ENCODE results near the gene F2RL2. TPM values are rescaled to one million over a fixed set of nuclear protein-coding genes. Genes with fewer than 3 reads are reported as not detected.

F2RL2 gene
- total and polyA plus RNA-seq, 2 of the 4 experiments (the other 2 are of a cell fraction), result 21.7 to 32.8 TPM

GRCh38 chr5:76601470-76601869 lies 21.7 kb downstream of the F2RL2 start:
- intact Hi-C loops (cut with micrococcal nuclease), result loop anchor here (1.0 to 5.0 kb wide), 4 partner anchors 40 to 261 kb away; partner anchors contain the start of gene F2R
- Histone ChIP-seq H4K5ac (ENCODE audit: low read depth, low read length) (no peak overlapping the region), H2BK5ac (ENCODE audit: low read depth, low read length, poor library complexity, severe bottlenecking) (no peak overlapping the region), H3K56ac (ENCODE audit: extremely low read depth, insufficient read depth, low read length) (no peak overlapping the region), H4K91ac (ENCODE audit: insufficient read depth, low read depth, low read length) (no peak overlapping the region), H3K18ac (ENCODE audit: low read depth, low read length) (no peak overlapping the region), H2BK15ac (ENCODE audit: low read depth, low read length) (no peak overlapping the region), H3K4me1 (ENCODE audit: control insufficient read depth, insufficient read depth, low read length) (peaks cover 2% of the 10 kb centered on the region; the same call in 1 of the 2 replicates), H2BK120ac (ENCODE audit: low read depth, low read length) (0 out of 2 replicates have a peak overlapping the region, but pooled peaks have one; percentile 44), H3K4me3 (ENCODE audit: insufficient read depth, low read depth, low read length) (no peak overlapping the region), H2BK20ac (ENCODE audit: low read depth, low read length) (peak overlapping the region; percentile 60; the same call in 1 of the 2 replicates), H3K23ac (ENCODE audit: low read depth, low read length) (no peak overlapping the region), H3K27ac (ENCODE audit: insufficient read depth, low read length) (no peak overlapping the region), H3K27me3 (ENCODE audit: control insufficient read depth, insufficient read depth, low read length) (no peaks in the 10 kb centered on the region), H3K9me1 (ENCODE audit: insufficient read depth, low read length) (no peaks in the 10 kb centered on the region), H3K9ac (ENCODE audit: low read depth, low read length) (no peak overlapping the region), H3K4me2 (ENCODE audit: low read depth, low read length) (no peak overlapping the region), H3K79me1 (ENCODE audit: low read depth in 1 of 2, low read length in 2 of 2) (no peaks in the 10 kb centered on the region), H3K4ac (ENCODE audit: low read depth, low read length) (no peak overlapping the region), H2AK5ac (ENCODE audit: low read depth, low read length) (no peak overlapping the region), H3K14ac (replicated peaks; ENCODE audit: low read depth, low read length) (no peak overlapping the region), H3K9me3 (ENCODE audit: control insufficient read depth, insufficient read depth, low read length) (no peaks in the 10 kb centered on the region), H4K20me1 (ENCODE audit: insufficient read depth, low read length) (no peaks in the 10 kb centered on the region), H3K36me3 (ENCODE audit: control insufficient read depth, insufficient read depth, low read length) (no peaks in the 10 kb centered on the region), H4K8ac (ENCODE audit: low read depth in 2 of 2, low read length in 2 of 2) (no peak overlapping the region), H2AK9ac (replicated peaks; ENCODE audit: low read depth, low read length, poor library complexity) (no peak overlapping the region), H2AFZ (replicated peaks; ENCODE audit: low read length, poor library complexity) (no peak overlapping the region)
- 0% methylated on average over 1 of the region's 3 CpGs; no CpG with 5 or more reads in 1 of the 2 experiments for WGBS, 2 experiments (ENCODE audit: extremely low coverage in 2 of 2, insufficient read length in 1 of 2)
- POLR2A ChIA-PET (ENCODE audit: unreplicated experiment), result interaction anchor here (0.5 to 0.6 kb wide), 2 partner anchors 18 to 1072 kb away, joined by 3 to 7 read pairs; no protein-coding TSS in a partner anchor
- CTCF ChIA-PET, result interaction anchor here (0.6 to 1.8 kb wide), 9 partner anchors 10 to 429 kb away, joined by 3 to 13 read pairs (median 4); partner anchors contain the start of gene AGGF1
- no TSS peak for BruUV-seq (replicated peaks)
- peak; percentile 75 for ATAC-seq (ENCODE audit: low read depth)
- peak; percentile 80 for DNase-seq
- dilution Hi-C loops (cut with HindIII; ENCODE audit: low sequenced_read_pairs, unreplicated experiment), result no loop called here
- peak; percentile 85 for TF ChIP-seq CTCF (conservative IDR thresholded peaks at IDR 0.05; ENCODE audit: low read depth, low read length)
- TF ChIP-seq MXI1 (IDR thresholded peaks at IDR 0.05; ENCODE audit: borderline replicate concordance, low read depth, low read length), result no peak
- TF ChIP-seq ELK1 (IDR thresholded peaks at IDR 0.05; ENCODE audit: borderline replicate concordance, low read depth, low read length), result no peak
- peak; percentile 99 for TF ChIP-seq SMC3 (IDR thresholded peaks at IDR 0.05; ENCODE audit: low read depth, low read length)
- no peak for TF ChIP-seq MAFK (IDR thresholded peaks at IDR 0.05; ENCODE audit: low read depth, low read length)
- no peak for TF ChIP-seq RFX5 (IDR thresholded peaks at IDR 0.05; ENCODE audit: low read depth, low read length)
- no peak for TF ChIP-seq NFE2L2 (IDR thresholded peaks at IDR 0.05; ENCODE audit: low read depth, low read length)
- peak; percentile 90 for TF ChIP-seq RAD21 (IDR thresholded peaks at IDR 0.05; ENCODE audit: low read length)
- TF ChIP-seq BHLHE40 (IDR thresholded peaks at IDR 0.05; ENCODE audit: low read depth, low read length), result no peak
- in situ Hi-C loops (cut with MboI; ENCODE audit: low sequenced_read_pairs), result loop anchor here (5.0 to 10.0 kb wide), 3 partner anchors 113 to 413 kb away; partner anchors contain the start of gene F2R

Data from IMR-90 (cell line).